Activated CD8-positive, alpha-beta memory T cell treated with anti-CD3 and anti-CD28 coated beads for 1 hour (primary cell): Measurements from ENCODE around the gene AOPEP.

Source experiments
- DNase-seq, 2 donors: peaks; one replicate each; pipeline ENCODE4 v3.0.0-alpha.2; 2020; ENCODE audit warnings: low read depth in 1 of 2; ENCODE audit errors: extremely low read depth in 1 of 2

The AOPEP gene

DNA sequence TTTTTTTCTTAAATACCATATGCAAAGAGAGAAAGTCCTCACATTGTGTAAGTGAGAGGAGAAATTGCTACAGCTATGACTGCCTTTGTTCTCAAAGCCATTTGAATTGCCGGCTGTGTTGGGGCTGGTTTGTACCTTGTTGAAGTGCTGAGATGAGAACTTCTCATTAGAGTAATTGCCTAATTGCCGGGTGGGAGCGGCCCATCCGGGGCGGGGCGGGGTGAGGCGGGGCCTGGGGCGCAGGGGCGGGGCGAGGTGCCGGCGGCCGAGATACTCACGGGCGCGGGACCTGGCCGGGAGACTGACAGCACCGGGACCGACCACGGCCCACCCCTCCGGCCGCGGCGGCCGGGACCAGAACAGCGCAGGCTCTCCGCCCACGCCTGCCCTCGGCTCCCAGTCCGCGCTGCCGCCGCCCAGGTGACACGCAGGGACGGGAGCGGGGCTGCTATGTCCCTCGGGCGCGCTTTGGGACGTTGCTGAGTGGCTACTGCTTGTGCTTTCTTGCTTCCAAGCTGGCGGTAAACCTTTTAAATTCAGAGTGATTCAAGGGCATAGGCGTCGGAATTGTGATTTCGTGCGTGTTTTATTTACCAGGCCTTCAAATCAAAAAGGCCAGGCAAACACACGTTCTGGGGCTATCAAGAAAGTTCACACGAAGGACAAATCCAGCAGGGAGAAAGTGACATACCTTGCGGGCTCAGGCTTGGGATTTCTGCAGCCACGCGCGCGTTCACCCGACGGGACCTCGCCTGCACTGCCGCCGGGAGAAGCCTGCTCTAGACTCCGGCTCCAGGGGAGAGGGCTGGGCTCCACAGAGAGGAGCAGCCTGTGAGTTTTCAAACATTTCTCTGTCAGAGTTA is 322.0 kb downstream of the AOPEP start:
- peak in 1 of 2 donors; percentile 28 for DNase-seq

DNA sequence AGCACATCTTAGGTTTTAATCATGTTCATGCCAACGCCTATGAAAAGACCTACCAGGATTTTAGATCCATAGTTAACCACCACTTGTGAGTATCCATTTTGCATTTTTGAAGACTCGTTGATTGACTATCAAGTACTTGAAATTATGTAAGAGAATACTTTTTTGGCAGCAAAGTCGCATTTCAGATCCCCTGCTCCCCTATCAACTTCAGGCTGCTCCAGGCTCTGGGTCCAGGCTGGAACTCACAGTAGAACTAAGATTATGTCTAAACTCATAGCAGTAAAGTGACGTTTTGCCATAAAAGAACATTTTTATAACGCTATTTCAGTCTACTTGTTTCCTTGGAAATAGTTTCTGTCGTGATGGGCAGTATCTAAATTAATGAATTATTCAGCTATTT is 323.3 kb downstream of the AOPEP start:
- no peak for DNase-seq

DNA sequence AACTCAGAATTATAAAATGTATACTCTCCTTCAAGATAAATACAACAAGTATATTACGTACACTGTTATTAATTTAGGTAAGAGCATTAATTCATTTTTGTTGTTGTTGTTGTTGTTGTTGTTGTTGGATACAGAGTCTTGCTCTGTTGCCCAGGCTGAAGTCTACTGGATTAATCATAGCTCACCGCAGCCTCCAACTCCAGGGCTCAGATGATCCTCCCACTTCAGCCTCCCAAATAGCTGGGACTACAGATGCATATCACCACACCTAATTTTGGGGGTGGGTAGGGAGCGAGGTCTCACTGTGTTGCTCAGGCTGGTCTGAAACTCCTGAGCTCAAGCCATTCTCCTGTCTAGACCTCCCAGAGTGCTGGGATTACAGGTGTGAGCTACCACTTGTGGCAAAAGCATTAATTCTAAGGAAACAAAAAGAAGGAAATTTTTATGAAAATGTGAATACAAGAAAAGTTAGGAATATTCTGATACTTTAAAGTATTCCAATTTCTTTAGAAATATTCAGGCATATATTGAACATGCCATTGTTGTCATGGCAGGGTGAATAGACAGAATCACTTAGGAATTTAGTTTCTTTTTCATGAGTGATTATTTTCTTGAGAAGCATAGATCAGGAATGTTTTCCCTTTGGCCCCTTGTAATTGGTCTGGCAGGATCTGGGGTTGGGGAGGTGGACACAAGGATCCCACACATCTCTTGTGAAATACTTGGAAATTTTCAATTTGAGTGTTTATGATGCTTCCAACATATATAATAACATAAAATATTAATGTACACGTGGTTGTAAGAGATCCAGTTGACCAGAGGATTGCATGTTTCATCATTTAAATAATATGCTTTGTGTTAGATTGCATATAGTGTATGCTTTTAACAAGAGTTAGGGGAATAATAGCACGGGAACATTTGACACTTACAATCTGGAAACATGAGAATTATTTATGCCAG is 327.4 kb downstream of the AOPEP start:
- DNase-seq, result no peak

DNA sequence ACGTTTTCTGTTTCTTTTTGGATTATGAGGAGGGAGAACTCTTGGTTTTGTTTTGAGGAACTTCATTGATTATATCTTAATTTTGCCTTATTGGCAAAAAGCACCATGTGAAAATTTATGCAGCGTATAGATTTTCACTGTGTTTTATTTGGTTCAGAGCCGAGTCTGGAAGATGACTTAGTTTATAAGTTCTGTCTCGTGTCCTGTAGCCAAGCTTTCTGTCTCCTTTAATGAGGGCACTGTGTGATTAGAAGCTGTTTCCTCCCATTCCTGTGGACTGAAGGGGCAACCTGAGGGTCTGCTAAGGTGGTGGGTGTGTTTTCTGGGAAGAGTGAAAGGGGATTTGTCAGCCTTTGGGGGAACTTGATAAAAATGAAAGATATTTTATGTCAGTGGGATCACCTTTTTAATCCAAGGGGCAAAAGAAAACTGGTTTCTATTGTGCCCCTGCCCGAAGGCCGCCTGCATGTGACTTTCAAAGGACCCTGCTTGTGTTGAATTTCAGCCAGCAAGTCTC is 328.9 kb downstream of the AOPEP start:
- no peak for DNase-seq

DNA sequence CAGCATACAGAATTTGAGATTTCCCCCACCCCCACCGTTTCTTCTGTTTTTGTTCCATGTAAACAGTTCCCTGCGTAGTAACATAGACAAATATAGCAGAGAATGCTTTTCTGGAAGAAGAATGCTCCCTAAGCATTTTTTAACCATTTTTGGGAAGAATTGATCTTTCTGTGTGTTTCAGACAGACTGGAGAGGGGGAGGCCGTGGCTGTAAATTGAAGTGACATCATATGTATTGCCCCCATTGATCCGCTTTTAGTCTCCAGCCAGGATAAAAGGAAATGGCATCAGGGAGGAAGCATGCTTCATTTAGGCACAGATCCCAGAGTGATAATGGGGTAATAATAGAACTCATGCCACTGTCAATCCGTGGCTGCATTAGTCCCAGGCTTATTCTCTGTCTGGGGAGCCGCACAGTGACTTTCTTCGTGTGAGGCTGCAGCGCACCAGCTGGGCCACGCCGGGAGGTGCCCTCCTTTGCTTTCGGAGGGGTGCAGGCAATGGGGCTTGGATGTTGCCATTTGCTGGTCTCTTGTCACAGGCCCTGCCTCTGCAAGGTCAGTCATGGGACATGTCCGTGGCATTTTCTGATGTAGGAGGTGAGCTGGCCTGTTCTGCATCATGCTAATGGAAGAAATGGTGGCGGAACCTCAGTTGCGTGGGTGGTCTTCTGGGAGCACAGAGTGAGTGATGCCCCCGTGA is 329.5 kb downstream of the AOPEP start:
- no peak for DNase-seq

DNA sequence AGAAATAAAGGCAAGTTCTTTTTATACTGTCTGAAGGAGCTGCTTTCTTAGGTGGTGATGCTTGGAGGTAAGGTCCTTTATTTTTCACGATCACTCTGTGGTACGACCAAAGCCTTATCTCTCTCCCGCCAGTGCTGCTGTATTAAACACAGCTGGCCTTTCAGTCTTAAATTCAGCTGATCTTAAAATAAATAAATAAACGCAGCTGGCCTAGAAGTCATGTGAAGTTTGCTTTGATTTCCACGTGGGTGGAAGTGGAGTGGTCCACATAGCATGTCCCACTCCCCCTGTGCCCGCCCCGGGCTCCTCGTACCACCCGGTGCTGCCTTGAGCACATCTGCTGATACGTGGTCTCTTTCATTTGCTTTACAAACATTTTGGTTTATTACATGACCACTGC is 330.6 kb downstream of the AOPEP start:
- DNase-seq, result no peak

DNA sequence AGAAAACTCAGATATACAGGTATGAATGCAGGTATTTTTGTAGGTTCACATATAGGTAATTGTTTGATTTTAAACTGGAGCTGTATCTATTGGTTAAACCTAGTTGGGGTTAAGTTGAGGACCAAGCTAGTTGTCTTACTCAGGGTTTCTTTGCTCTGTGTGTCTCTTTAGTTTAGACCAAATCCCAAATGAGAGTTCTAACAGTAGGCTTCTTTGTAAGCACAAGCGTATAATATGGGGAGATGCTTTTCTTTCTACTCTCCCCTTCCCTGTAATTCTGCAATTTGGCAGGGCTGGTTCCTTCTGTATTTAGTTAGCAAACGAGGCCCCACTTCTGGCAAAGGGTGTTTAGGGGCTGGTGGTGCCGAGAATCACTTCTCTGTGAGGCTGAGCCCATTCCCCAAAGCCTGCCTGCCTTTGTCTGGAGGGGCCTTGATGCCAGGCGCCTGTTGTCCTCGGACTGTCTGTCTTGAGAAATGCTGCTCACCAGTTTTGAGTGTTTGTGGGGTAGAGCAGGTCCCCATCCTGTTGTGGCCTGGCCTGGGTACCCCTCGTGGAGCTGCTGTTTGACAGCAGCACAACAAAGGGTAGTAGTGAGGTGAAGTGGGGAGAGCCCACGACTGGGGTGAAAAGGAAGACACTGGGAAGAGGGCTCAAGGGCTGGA is 331.8 kb downstream of the AOPEP start:
- DNase-seq, result no peak

DNA sequence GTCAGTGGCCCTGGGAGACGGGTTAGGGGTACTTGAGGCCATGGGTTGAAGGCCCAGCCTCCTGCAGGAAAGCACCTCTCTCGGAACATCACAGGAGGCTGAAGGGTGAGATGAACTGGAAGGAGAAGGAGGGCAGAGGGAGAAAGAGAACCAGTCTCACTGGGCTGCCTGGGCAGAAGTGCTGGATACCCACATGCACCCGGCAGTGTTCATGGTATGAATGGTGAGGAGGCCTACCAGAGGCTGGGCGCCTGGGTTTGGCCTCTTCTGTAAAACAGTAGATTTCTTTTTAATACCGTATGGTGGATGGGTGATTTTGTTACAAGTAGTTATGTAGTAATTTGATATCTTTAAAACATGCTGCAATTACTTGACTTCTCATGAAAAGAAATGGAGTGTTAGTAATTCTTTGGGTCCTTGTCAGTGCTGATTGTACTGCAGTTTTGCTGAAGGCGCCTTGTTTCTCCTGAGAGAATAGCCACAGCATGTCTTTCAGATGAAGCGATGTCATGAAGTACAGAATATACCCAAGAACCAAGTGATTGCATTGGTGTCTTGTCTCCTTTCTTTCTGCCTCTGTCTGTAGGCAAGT is 332.4 kb downstream of the AOPEP start:
- no peak for DNase-seq

DNA sequence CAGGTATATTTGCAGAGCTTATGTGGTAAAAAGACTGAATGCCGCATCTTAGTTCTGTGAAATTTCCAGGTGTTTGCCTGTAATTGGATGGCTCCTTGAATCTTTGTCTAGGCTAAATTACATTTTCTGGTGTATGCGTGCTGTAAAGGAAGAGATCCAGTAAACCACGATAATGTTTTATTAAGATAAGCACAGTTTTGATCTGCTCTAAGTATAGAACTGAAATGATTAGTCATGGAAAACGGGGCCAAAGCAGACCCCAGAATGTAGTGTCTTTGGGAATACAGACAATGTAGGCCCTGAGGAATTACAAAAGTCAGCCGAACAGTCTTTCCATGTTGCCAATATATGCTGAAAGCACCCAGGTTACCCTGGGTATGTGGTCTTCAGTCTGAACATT is 333.7 kb downstream of the AOPEP start:
- DNase-seq, result no peak

DNA sequence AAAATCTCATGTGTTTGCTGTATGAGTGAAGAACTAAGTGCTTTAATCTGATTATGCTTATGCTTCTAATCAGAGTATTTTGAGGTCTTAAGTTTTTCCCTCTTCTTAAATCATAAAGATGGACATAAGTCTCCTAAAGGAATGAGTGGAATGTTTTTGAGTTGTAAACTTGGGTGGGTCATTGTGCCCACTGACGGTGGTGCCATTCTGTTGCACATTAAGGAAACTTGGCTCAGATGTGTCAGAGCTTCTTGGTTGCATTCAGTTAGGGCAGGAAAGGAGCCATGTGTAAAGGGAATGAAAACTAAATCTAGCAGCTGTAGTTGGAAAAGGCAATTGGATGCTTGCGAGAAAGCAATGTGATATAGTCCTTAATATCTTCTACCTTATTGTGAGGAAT is 334.4 kb downstream of the AOPEP start:
- no peak for DNase-seq

DNA sequence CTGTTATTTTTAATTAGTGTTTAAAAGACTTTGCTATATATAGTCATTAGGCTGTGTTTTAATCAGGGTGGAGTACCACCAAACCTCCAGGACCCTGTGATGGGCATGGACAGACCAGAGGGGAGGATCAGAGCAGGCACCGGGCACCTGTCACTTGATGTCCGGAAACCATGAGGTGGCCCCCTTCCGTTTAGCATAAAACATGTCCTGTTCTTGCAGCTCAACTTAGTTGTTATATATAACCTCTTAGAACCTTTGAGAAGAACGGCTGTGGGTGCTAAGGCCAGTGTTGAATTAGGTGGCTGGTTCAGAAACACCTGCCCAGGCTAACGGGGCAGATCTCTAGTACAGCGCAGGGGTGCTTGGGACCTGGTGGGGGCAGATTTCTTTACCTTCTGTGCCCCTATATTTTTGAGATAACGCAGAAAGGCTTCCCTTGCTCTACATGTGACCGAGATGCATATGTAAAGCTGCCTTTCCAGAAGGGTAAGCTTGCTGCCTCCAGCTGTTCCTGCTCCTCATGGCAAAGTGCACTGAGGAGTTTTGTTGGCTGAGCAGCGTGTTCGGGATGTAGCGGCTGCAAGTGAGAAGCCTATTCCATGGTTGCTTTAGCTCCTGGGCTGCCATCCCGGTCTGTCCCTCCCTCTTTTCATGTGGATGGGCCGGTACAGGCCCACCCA is 335.6 kb downstream of the AOPEP start:
- DNase-seq, result no peak

DNA sequence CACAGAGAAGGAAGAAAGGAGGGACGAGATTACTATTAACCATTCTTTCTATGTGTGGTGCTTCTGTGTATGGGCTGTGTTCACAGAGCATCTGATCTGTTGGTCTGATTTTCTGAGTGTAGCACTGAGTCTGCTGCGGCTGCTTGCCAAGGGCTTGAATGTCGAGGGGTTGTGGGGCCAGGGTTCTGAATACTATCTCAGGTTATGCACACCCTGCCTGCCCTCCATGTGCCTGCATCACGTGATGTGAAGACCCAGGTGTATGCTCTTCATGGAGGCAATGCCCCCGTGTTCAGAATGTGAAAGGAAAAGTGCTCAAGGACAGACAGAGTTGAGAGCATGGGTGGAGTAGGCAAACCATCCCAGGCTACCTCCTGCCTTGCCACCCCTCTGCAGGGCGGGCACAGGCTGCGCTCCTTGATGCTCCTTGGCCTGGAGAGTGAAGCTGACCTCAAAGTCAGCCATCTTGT is 336.1 kb downstream of the AOPEP start:
- no peak for DNase-seq

DNA sequence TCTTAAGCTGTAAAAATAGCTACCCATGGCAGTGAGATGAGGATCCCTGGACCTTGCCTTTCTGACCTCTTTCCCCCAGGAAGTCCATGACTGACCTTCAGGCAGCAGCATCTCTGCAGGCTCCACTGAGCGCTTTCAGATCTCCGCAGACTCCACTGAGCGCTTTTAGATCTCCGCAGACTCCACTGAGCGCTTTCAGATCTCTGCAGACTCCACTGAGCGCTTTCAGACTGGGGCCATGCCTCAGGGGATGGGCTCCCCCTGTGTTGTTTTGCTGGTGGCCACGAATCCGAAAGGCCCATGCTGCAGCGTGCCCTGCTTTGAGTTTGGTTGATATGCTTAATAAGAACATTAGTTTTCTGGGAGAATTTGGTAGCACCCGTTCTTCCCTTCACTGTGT is 336.8 kb downstream of the AOPEP start:
- DNase-seq, result no peak

DNA sequence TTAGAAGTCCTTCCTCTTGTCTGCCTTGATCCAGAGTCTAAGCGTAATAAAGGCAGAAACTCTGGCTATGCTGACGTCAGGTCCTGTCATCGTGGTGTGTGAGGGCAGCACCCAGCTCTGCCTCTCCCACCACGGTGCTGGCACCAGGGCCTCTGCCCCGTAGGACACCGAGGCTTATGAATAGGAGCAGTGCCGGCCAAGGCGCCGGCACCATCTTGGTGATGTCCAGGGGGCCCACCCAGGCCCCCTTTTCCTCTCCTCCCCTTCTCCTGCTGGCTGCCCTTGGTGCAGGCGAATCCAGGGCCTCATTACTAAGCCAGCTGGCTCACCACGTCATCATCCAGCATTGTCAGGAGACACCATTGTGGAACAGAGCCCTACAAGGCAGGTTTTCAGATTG is 338.7 kb downstream of the AOPEP start:
- DNase-seq, result no peak

DNA sequence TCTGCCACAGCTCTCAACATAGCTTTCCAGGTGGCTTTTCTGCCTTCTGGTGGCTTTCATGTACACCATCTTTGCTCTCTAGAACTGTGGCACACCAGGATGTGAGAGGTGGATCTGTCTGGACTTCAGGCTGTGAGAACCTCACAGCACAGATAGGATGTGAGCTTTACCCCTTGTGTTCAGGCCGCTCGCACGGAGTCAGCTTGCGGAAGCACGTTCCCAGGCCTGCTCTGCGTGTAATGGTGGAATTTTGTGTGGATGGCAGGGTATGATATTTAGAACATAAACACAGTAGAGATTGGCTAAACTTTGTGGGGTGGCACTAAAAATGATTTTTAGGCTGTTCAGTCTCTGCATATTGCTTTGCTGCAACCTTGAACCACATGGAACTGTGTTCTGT is 340.6 kb downstream of the AOPEP start:
- no peak for DNase-seq

DNA sequence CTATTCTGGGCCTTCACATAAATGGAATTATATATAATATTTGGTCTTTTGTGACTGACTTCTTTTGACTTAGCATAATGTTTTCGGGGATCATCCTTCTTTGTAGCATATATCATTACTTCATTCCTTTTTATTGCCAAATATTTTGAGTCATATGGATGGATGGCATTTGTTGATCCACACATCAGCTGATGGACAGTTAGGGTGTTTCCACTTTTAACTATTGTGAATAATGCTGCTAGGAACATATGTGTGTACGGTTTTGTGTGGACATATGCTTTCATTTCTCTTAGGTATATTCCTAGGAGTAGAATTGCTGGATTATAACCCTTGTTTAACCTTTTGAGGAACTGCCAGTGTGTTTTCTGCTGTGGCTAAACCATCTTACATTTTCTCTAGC is 341.4 kb downstream of the AOPEP start:
- DNase-seq, result no peak

DNA sequence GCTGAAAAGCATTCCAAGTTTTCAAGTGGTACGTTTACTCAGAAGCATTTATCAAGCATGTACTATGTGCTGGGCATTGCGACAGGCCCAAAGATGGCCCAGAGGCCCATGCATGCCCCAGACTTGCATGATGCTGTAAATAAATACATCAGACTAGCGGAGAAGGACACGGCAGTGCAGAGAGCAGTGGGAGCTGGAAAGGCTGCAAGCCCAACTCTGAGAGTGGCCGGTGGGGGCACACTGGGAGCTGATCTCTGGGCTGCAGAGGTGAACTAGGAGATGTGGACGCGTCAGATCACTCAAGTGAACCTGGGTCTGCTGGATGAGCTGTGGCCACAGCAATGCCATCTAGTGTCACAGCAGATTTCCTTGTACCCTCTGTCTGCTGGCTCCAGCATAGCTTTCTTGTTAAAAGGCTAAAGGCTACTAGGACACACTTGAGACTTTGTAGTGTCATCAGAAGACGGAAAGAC is 344.1 kb downstream of the AOPEP start:
- DNase-seq, result no peak

DNA sequence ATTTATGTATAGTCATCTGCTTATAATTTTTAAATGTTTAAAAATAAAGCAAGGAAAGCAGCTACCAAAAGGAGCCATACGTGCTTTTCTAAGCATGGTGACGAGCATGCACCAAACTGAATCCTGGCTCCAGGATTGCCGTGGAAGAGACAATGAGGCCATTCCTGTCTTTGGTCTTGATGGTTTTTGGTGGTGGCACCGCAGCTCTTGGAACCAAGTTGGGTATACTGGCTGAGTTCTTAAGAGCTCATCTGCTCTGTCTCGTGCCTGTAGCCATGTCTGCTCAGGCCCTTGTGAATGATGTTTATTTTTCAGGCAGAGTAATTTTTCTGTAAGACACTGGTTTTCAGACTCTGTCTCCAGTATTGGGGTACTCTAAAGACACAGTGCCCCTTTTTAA is 345.0 kb downstream of the AOPEP start:
- no peak for DNase-seq

DNA sequence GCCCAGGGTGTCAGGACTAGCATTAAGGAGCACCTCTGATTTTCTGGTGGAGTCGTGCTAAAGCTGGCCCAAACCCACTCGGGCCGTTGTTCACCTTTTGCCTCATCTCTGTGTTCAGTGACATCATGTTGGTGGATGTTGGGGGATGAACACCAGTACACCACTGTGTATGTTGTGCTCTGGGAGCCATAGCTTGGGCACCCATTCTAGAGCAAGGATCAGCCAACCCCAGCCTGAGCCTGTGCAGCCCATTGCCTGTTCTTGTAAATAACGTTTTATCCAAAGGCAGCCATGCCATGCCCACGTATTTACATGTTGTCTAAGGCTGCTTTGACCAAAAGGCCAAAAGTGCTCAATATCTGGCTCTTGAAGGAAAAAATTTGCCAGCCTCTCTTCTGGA is 345.4 kb downstream of the AOPEP start:
- DNase-seq, result no peak
